ENCODE measurements around the gene PLEKHG4B.
"Not testable (repeated sequence)": the region's sequence is repeated elsewhere in the genome, so short reads cannot be mapped to it uniquely, and the experiment has no call there.

The PLEKHG4B gene

GRCh38 chr5:223791-224190 lies 131.8 kb downstream of the PLEKHG4B start:
- Histone ChIP-seq H3K27ac (ENCODE audit: low read depth, low read length) (no peak overlapping the region), H3K4me2 (ENCODE audit: low read depth, low read length, poor library complexity, severe bottlenecking) (no peak overlapping the region), H2AFZ (ENCODE audit: low read depth, low read length, severe bottlenecking) (no peak overlapping the region), H4K20me1 (ENCODE audit: low read depth, low read length) (peaks cover 16% of the 10 kb centered on the region; the same call in 1 of the 2 replicates), H3F3A (ENCODE audit: insufficient read depth) (no peaks in the 10 kb centered on the region; the same call in 1 of the 2 replicates), H3K4me3 (ENCODE audit: insufficient read depth, low read length, poor library complexity, severe bottlenecking) (no peak overlapping the region), H3K9ac (ENCODE audit: low read length) (no peak overlapping the region), H3K9me2 (replicated peaks; ENCODE audit: insufficient read depth, low read length) (no peaks in the 10 kb centered on the region), H3K36me3 (ENCODE audit: low read length) (peaks cover 9% of the 10 kb centered on the region; the same call in 1 of the 2 replicates), H3K9me3 (ENCODE audit: insufficient read depth, low read length) (no peaks in the 10 kb centered on the region), H3K79me2 (ENCODE audit: insufficient read depth, low read length) (peaks cover 56% of the 10 kb centered on the region), H3K27me3 (ENCODE audit: low read length) (no peaks in the 10 kb centered on the region)
- TF ChIP-seq CTCF (IDR thresholded peaks at IDR 0.05; ENCODE audit: insufficient read depth, low read length, poor library complexity, severe bottlenecking) (no peak), EZH2phosphoT487 (conservative IDR thresholded peaks at IDR 0.05; ENCODE audit: low read length) (no peak)

- Histone ChIP-seq H3K9ac (ENCODE audit: low read length) (no peak overlapping the region), H4K20me1 (ENCODE audit: low read depth, low read length) (0 out of 2 replicates have a peak, but pooled peaks cover 5% of the 10 kb centered on the region), H2AFZ (ENCODE audit: low read depth, low read length, severe bottlenecking) (no peak overlapping the region), H3K27ac (ENCODE audit: low read depth, low read length) (no peak overlapping the region), H3K36me3 (ENCODE audit: low read length) (peaks cover 9% of the 10 kb centered on the region; the same call in 1 of the 2 replicates), H3K79me2 (ENCODE audit: insufficient read depth, low read length) (peaks cover 41% of the 10 kb centered on the region), H3K27me3 (ENCODE audit: low read length) (no peaks in the 10 kb centered on the region), H3F3A (ENCODE audit: insufficient read depth) (no peaks in the 10 kb centered on the region; the same call in 1 of the 2 replicates), H3K4me2 (ENCODE audit: low read depth, low read length, poor library complexity, severe bottlenecking) (no peak overlapping the region), H3K9me2 (replicated peaks; ENCODE audit: insufficient read depth, low read length) (no peaks in the 10 kb centered on the region), H3K4me3 (ENCODE audit: insufficient read depth, low read length, poor library complexity, severe bottlenecking) (no peak overlapping the region), H3K9me3 (ENCODE audit: insufficient read depth, low read length) (no peaks in the 10 kb centered on the region)
- TF ChIP-seq CTCF (IDR thresholded peaks at IDR 0.05; ENCODE audit: insufficient read depth, low read length, poor library complexity, severe bottlenecking), result no peak
Observed at GRCh38 chr5:225334-225733, 133.4 kb downstream of the PLEKHG4B start.

GRCh38 chr5:227375-227774 lies 135.4 kb downstream of the PLEKHG4B start:
- not testable (repeated sequence) for H4K20me1 ChIP-seq (ENCODE audit: low read depth, low read length); H3K4me3 ChIP-seq (ENCODE audit: insufficient read depth, low read length, poor library complexity, severe bottlenecking); H3K36me3 ChIP-seq (ENCODE audit: low read length); H3K27ac ChIP-seq (ENCODE audit: low read depth, low read length); H3K9me2 ChIP-seq (replicated peaks; ENCODE audit: insufficient read depth, low read length); H3K4me2 ChIP-seq (ENCODE audit: low read depth, low read length, poor library complexity, severe bottlenecking); H3K9ac ChIP-seq (ENCODE audit: low read length); H2AFZ ChIP-seq (ENCODE audit: low read depth, low read length, severe bottlenecking); H3K9me3 ChIP-seq (ENCODE audit: insufficient read depth, low read length); H3F3A ChIP-seq (ENCODE audit: insufficient read depth); H3K27me3 ChIP-seq (ENCODE audit: low read length)
- H3K79me2 ChIP-seq (ENCODE audit: insufficient read depth, low read length), result peaks cover 20% of the 10 kb centered on the region

GRCh38 chr5:228886-229285 lies 136.9 kb downstream of the PLEKHG4B start:
- no peaks in the 10 kb centered on the region for H3K27me3 ChIP-seq (ENCODE audit: low read length)
- 0 out of 2 replicates have a peak, but pooled peaks cover 5% of the 10 kb centered on the region for H3K79me2 ChIP-seq (ENCODE audit: insufficient read depth, low read length)
- no peak for TF ChIP-seq CTCF (IDR thresholded peaks at IDR 0.05; ENCODE audit: insufficient read depth, low read length, poor library complexity, severe bottlenecking)
- no peak for TF ChIP-seq EZH2phosphoT487 (conservative IDR thresholded peaks at IDR 0.05; ENCODE audit: low read length)
- H3F3A ChIP-seq (ENCODE audit: insufficient read depth), result no peaks in the 10 kb centered on the region; the same call in 1 of the 2 replicates
- H3K9me2 ChIP-seq (replicated peaks; ENCODE audit: insufficient read depth, low read length), result no peaks in the 10 kb centered on the region
- H3K9ac ChIP-seq (ENCODE audit: low read length), result no peak overlapping the region
- no peak overlapping the region for H3K27ac ChIP-seq (ENCODE audit: low read depth, low read length)
- H3K4me3 ChIP-seq (ENCODE audit: insufficient read depth, low read length, poor library complexity, severe bottlenecking), result no peak overlapping the region
- H3K4me2 ChIP-seq (ENCODE audit: low read depth, low read length, poor library complexity, severe bottlenecking), result no peak overlapping the region
- H2AFZ ChIP-seq (ENCODE audit: low read depth, low read length, severe bottlenecking), result no peak overlapping the region
- peaks cover 9% of the 10 kb centered on the region; the same call in 1 of the 2 replicates for H3K36me3 ChIP-seq (ENCODE audit: low read length)
- no peaks in the 10 kb centered on the region for H4K20me1 ChIP-seq (ENCODE audit: low read depth, low read length)
- H3K9me3 ChIP-seq (ENCODE audit: insufficient read depth, low read length), result no peaks in the 10 kb centered on the region
